Vagina (tissue), 2 donors: ENCODE results near the gene MSH3. TPM values are rescaled to one million over a fixed set of nuclear protein-coding genes. Genes with fewer than 3 reads are reported as not detected.

Source experiments
- DNase-seq, 2 donors: peaks; one replicate each; pipeline ENCODE4 v3.0.0-alpha.2; 2017; ENCODE audit errors: extremely low spot score in 2 of 2
- H3K27ac ChIP-seq: fragments of 200-600 bp; sonication (generic); one replicate; pipeline ENCODE4 v1.5.1; 2019
- H3K27me3 ChIP-seq: fragments of 200-600 bp; sonication (generic); one replicate; pipeline ENCODE4 v1.5.1; 2019
- H3K36me3 ChIP-seq, 2 donors: fragments of 200-600 bp; sonication (generic); one replicate each; pipeline ENCODE4 v1.5.1; 2017 to 2019
- H3K4me1 ChIP-seq: fragments of 200-600 bp; sonication (generic); one replicate; pipeline ENCODE4 v1.5.1; 2019
- H3K4me3 ChIP-seq, 2 donors: fragments of 200-600 bp; sonication (generic); 1 replicate in 1 of 2; 2 replicates in 1 of 2; pipeline ENCODE4 v1.5.1; 2016 to 2019
- H3K9me3 ChIP-seq: fragments of 200-600 bp; sonication (generic); one replicate; pipeline ENCODE4 v1.5.1; 2019
- CTCF ChIP-seq, 3 experiments: fragments of 450-650 bp in 2 of 3; fragments of 200-600 bp in 1 of 3; sonication (generic) in 1 of 3; IDR thresholded peaks; one replicate each; pipeline ENCODE4 v1.5.1; 2017 to 2019; ENCODE audit warnings: antibody characterized with exemption in 3 of 3, mild to moderate bottlenecking in 2 of 3, moderate library complexity in 2 of 3
- POLR2A ChIP-seq, 2 donors: fragments of 450-650 bp; IDR thresholded peaks; one replicate each; pipeline ENCODE4 v1.6.1; 2017; ENCODE audit warnings: antibody characterized with exemption in 2 of 2, mild to moderate bottlenecking in 2 of 2, moderate library complexity in 2 of 2
- POLR2AphosphoS5 ChIP-seq, 2 donors: sonication (generic); formaldehyde crosslinking; IDR thresholded peaks; one replicate each; pipeline ENCODE4 v1.9.0; 2017; ENCODE audit warnings: antibody characterized with exemption in 2 of 2, mild to moderate bottlenecking in 2 of 2, low read depth in 1 of 2; ENCODE audit not compliant: insufficient read depth in 1 of 2
- intact Hi-C: fragments of 100-400 bp; cut with DNase I; formaldehyde crosslinking; loops from one replicate; pipeline ENCODE4 v1.15.1; 2023
- total RNA-seq: library from RNA; depleted of rRNA; stranded (reverse); fragments of >200 nt; gene quantifications from one replicate; pipeline ENCODE4 v1.2.3, GENCODE V29; 2016

MSH3 gene
- total RNA-seq, 1 donor from 2014 or later: 30.0 TPM

DNA sequence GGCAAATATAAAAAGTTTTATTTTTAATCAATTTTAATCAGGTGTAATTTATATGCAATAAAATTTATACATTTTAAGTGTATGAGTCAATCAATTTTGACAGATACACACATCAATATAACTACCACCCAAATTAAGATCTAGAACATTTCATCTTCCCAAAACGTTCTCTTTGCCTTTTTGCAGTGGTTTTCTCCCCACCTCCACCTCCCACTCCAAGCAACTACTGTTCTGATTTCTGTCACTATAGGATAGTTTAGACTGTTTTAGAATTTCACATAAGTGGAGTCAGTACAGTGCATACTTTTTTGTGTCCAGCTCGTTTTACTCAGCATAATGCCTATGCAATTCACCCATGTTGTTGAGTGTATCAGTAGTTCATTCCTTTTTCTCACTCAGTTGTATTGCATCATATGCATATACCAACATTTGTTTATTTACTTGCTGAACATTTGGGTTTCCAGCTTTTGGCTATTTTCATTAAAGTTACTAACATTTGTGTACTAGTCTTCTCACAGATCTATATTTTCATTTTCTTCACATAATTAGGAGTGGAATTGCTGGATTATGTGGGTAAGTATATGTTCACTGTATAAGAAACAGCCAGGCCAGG, 52.5 kb downstream of the MSH3 start:
- intact Hi-C loops: no loop called here
- no peak for DNase-seq
- Histone ChIP-seq H3K27ac (peak overlapping the region; percentile 53), H3K4me3 (no peak overlapping the region), H3K27me3 (no peaks in the 10 kb centered on the region), H3K4me1 (peaks cover 8% of the 10 kb centered on the region), H3K36me3 (peaks cover 0 to 7% of the 10 kb centered on the region in 2 donors), H3K9me3 (no peaks in the 10 kb centered on the region)
- TF ChIP-seq CTCF (IDR thresholded peaks at IDR 0.05): no peak
- TF ChIP-seq POLR2AphosphoS5 (IDR thresholded peaks at IDR 0.05; ENCODE audit: insufficient read depth in 1 of 2, low read depth in 1 of 2): no peak
- TF ChIP-seq POLR2A (IDR thresholded peaks at IDR 0.05): no peak

- DNase-seq: no peak
- Histone ChIP-seq H3K27me3 (no peaks in the 10 kb centered on the region), H3K36me3 (peaks cover 0 to 7% of the 10 kb centered on the region in 2 donors), H3K4me1 (peaks cover 8% of the 10 kb centered on the region), H3K27ac (peak overlapping the region; percentile 53), H3K9me3 (no peaks in the 10 kb centered on the region), H3K4me3 (no peak overlapping the region)
- intact Hi-C loops: no loop called here
- TF ChIP-seq POLR2A (IDR thresholded peaks at IDR 0.05): no peak
- no peak for TF ChIP-seq POLR2AphosphoS5 (IDR thresholded peaks at IDR 0.05; ENCODE audit: insufficient read depth in 1 of 2, low read depth in 1 of 2)
- TF ChIP-seq CTCF (IDR thresholded peaks at IDR 0.05): no peak
These were observed 53.2 kb downstream of the MSH3 start for GRCh38 chr5:80707645-80708044.

GRCh38 chr5:80711216-80711615, 56.8 kb downstream of the MSH3 start:
- Histone ChIP-seq H3K27me3 (no peaks in the 10 kb centered on the region), H3K4me3 (no peak overlapping the region), H3K4me1 (peaks cover 8% of the 10 kb centered on the region), H3K36me3 (peaks cover 0 to 3% of the 10 kb centered on the region in 2 donors), H3K27ac (no peak overlapping the region), H3K9me3 (no peaks in the 10 kb centered on the region)
- TF ChIP-seq POLR2A (IDR thresholded peaks at IDR 0.05) (no peak), POLR2AphosphoS5 (IDR thresholded peaks at IDR 0.05; ENCODE audit: insufficient read depth in 1 of 2, low read depth in 1 of 2) (no peak), CTCF (IDR thresholded peaks at IDR 0.05) (no peak)
- intact Hi-C loops: no loop called here
- no peak for DNase-seq

DNA sequence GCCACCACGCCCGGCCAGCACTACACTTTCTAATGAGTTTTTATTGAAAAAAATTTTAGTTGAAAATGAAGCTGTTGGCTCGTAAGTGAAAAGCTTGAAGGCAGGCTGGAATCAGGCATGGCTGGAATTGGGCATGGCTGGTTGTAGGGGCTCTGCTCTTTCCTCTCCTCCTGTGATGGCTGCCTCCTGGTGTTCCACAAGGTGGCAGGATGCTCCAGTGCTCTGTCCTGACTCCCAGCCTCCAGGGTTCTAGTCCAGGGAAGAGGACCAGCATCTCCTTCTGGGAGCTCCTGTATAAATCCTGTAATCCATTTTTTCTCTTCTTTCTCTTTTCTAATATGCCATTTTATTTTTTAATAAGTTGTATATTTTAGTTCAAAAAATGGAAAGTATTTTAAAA, 57.5 kb downstream of the MSH3 start:
- DNase-seq: no peak
- peaks cover 0 to 3% of the 10 kb centered on the region in 2 donors for H3K36me3 ChIP-seq

More for the DNA sequence above, 57.5 kb downstream of the MSH3 start:
- peaks cover 8% of the 10 kb centered on the region for H3K4me1 ChIP-seq
- H3K27me3 ChIP-seq: no peaks in the 10 kb centered on the region
- no peak overlapping the region for H3K27ac ChIP-seq
- intact Hi-C loops: no loop called here
- H3K4me3 ChIP-seq: no peak overlapping the region
- TF ChIP-seq CTCF (IDR thresholded peaks at IDR 0.05) (no peak), POLR2AphosphoS5 (IDR thresholded peaks at IDR 0.05; ENCODE audit: insufficient read depth in 1 of 2, low read depth in 1 of 2) (no peak), POLR2A (IDR thresholded peaks at IDR 0.05) (no peak)
- H3K9me3 ChIP-seq: no peaks in the 10 kb centered on the region
